ENCODE results near the gene CTSK.
A peak's percentile ranks its signal among the peaks of the same experiment; 100 is the strongest.
"Not testable (repeated sequence)": the region's sequence is repeated elsewhere in the genome, so short reads cannot be mapped to it uniquely, and the experiment has no call there.

CTSK gene

DNA sequence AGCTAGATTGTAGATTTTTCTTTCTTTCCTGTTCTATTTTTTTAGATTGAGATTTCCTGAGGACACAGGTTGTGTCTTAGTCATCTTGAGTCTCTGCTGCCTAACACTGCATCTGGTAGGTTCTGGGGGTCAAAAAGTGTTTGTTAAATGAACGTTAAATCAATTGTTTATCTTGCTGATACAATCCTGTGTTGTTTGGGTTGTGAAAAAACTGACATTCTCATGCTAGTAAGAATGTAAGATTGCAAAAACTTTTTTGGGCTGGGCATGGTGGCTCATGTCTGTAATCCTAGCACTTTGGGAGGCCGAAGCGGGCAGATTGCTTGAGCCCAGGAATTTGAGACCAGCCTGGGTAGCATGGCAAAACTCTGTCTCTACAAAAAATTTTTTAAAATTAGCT is 3.4 kb downstream of the CTSK start:
- DNase-seq, result no peak

DNA sequence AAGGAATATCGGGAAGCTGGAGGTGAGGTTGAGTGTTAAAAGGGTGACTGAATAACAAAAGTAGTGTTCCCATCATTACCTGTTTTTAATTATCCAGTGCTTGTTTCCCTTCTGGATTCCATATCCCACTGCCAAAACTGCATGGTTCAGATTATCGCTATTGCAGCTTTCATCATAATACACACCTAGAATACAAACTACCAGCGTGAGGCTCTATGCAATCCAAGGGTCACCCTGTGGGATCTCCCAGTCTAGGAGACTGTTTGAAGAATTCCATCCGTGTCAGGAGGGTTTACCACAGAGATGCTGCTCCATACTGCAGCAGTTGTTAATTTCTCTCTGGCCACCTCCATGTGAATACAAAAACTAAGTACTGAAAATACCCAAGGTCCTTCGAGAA is 9.0 kb downstream of the CTSK start:
- DNase-seq, result no peak

DNA sequence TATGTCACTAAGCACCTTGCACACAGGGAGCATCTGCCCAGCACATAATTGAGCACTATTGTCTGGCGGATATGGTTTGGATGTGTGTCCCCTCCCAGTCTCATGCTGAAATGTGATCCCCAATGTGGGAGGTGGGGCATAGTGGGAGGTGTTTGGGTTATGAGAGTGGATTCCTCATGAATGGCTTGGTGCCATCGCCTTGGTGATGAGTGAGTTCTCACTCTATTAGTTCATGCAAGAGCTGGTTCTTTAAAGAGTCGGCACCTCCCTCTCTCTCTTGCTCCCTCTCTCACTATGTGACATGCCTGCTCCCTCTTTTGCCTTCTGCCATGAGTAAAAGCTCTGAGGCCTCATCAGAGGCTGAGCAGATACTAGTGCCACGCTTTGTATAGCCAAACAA is 9.5 kb downstream of the CTSK start:
- peak; percentile 83 for DNase-seq

DNA sequence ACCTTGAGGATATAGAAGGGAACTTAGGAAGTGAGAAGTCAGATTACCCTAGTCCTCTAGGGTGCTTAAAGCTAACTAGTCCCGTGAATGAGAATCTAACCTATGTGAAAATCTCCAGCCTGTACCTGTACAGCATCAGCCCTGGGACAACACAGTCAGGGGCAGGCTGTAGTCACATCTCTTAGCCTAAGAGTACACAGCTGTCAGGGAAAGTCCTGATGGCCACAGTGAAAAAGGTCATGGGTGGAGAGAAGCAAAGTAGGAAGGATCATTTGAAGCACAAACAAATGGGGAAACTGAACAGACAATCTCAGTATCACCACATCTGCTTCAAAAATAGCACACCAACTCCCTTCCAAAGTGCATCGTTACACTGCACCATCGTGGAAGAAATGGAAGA is 11.7 kb downstream of the CTSK start:
- no peak for DNase-seq

DNA sequence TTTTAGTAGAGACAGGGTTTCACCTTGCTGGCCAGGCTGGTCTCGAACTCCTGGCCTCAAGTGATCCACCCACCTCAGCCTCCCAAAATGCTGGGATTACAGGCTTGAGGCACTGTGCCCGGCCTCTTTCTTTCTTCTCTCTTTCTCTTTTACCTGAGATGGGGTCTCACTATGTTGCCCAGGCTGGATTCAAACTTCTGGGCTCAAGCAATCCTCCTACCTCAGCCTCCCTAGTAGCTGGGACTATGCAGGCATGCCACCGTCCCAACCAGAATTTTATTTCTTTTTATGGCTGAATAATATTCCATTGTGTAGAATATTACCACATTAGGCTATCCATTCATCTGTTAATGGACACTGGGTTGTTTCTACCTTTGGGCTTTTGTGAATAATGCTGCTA is 14.3 kb downstream of the CTSK start:
- DNase-seq, result not testable (repeated sequence)

DNA sequence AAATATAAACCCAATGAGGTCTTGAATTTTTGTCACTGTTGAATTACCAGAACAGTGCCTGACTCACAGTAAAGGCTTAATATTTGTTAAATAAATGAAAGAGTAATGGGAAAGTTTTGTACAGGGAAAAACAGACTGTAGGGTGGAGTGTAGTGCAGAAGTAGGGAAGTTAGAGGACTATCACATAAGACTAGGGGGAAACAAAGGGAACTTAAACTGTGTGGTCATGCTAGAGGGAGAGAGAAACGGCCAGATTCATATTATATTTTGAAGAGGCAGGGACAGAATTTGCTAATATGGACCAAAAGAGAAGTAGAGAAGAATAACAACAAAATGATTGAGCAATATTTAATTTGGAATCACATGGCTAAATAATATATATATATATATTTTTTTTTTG is 14.8 kb downstream of the CTSK start:
- DNase-seq, result no peak

DNA sequence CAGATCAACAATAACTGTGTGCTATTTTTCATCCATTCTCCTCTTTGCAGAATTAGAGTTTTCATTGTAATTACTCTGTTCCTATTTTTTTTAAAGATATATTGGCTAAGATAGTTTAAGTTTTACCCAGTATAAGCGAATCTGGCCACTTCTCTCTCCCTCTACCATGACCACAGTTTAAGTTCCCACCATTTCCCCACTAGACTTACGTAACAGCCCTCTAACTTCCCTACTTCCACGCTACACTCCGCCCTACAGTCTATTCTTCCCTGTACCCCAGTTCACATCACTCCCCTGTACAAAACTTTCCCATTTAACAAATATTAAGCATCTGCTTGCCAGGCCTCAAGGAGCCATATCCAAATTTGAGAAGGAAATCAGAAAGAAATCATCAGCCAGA is 16.5 kb downstream of the CTSK start:
- DNase-seq, result no peak

DNA sequence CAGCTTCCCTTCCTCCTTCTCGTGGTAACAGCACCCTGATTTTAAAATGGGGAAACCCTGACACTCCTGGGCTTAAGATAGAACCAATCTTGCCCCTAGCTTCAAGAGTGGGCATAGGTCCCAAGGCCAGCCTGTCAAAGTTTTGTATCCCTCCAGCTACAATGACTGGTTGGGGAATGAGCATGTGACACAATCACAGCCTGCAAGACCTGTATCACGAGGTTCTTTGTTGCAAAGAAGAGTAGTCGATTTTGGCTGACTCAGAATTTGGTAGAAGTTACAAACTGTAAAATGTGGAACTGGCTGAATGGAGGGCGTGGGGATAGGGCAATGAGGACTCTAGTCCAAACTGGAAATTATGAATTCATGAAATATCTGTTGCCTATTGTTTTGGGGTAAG is 18.7 kb downstream of the CTSK start:
- no peak for DNase-seq

DNA sequence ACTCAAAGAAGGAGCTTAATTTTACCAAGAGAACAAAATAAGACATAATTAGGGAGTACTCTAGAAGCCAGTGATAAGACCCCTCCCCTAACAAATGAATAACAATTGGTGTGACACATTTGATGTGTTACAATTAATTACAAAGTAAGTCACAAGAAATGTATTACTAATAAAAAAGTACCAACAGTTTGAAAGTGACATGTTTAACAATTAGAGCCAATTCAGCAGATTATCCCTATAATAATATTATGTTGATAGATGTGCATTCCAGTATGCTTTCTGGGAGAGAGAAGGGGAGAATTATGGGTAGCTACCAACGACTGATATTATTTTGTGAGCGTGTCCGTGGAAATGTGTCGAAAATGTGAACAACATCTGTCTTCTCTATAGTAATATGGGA is 19.1 kb downstream of the CTSK start:
- DNase-seq, result no peak

DNA sequence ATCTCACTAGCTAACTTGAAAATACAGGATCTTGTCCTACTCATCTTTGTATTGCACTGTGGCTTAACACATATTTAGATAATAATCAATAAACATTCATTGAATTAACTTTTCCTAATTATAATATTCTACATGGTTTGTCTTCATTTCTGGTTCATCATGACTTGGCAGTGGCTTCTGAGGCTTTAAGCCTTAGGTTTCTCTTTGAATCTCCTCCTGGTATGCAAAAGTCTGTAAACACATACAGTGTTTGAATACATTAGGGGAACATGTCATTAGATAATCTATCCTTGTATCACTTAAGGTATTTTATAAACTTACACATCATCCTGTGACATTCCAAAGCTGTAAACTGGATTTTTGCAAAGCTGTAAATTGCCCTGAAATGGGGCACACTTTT is 20.6 kb downstream of the CTSK start:
- DNase-seq, result no peak

DNA sequence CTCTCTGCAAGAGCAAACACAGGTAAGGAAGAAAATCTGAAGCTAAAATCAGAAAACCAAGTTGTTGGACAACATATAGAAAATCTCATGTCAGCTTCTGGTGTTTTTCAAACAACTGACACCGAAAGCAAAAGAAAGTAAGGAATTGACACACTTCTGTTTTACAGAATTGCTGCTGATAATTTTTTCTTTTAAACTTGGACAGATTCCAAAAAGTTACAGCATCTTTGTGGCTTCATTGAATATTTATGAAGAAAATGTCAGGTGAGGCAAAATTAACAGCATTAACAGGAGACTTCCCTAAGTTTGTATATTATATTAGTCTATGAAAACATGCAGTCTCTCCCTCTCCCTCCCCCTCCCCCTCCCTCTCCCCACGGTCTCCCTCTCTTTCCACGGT is 27.6 kb downstream of the CTSK start:
- no peak for DNase-seq

DNA sequence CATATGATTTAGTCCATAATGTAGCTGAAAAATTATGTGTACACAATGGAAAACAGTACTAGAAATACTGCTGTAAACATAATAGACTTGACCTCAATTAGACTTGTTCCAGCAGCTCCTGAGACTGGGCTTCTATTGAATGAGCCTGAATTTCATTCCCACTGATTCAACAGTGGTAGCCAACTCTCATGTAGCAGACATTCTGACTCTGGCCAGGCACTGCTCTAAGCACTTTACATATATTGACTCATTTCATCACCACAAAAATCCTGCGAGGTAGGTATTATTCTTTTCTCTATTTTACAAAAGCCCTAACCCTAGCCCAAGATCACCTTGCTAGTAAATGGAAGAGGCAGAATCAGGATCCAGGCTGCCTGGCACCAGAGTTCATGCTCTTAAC is 29.7 kb downstream of the CTSK start:
- DNase-seq, result no peak

DNA sequence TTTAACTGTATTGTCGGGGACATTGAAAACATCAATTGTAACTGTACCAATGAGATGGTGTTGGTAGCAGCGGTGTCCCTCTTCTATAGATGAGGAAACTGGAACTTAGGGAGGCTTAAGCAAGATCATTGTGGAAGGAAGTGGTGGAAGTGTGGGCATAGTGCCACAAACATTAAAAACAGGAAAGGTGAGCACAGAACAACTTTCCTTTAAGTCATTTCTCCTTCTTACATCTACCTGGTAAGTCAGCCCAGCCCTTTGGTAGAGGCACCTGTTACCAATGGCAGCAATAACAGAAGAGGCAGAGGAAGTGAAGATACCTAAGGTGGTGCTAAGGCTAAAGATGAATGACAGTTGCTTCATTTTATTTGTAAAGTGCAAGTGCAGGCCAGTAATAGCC is 30.5 kb downstream of the CTSK start:
- DNase-seq, result no peak

DNA sequence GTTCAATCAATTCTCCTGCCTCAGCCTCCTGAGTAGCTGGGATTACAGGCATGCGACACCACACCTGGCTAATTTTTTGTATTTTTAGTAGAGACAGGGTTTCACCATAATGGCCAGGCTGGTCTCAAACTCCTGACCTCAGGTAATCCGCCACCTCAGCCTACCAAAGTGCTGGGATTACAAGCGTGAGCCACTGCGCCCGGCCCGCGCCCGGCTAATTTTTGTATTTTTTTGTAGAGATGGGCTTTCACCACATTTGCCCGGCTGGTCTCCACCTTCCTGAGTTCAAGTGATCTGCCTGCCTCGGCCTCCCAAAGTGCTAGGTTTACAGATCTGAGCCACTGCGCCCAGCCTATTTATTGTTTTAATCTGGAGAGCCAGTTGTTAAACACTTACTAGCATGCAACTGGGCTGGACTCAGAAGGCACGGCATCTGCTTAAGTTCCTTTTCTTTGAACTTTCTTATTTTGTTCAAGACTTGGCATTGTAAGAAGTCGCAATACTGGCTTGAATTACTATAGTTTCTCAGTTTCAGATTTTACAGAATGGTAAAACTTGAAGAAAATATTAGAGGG is 32.0 kb downstream of the CTSK start:
- not testable (repeated sequence) for DNase-seq

DNA sequence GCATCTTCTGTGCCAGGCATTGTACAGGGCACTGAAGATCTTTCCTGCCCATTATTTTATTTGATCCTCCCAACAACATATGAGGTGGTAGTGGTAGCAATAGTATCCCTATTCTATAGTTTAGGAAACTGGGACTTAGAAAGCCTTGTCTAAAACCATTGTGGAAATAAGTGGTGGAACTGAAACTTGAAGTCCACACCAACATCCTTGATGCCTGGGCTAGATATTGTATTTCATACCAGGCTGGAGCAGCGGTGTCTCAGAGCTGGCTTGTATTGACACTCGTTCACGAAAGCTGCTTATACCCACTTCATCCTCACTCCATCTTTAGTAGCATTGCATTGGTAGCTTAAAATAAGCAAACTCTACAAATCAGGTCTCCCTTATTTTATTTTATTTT is 32.8 kb downstream of the CTSK start:
- DNase-seq, result no peak

DNA sequence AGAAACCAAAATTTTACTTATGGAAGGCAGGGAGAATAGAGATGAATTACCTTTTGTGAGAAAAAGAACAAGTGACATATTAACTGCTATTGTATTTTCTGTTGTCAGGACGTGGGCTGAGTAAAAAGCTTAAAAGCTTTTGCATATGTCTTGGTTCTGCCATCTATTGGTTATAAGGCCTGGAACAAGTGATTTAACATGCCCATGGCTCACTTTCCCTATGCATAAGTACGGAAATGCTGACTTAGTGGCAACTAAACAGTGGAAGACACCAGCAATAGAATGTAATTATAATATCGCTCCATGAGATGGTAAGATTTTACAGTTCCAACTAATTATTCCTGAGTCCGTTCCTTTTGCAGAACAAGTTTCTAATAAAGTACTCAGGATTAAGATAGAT is 35.7 kb downstream of the CTSK start:
- DNase-seq, result no peak

DNA sequence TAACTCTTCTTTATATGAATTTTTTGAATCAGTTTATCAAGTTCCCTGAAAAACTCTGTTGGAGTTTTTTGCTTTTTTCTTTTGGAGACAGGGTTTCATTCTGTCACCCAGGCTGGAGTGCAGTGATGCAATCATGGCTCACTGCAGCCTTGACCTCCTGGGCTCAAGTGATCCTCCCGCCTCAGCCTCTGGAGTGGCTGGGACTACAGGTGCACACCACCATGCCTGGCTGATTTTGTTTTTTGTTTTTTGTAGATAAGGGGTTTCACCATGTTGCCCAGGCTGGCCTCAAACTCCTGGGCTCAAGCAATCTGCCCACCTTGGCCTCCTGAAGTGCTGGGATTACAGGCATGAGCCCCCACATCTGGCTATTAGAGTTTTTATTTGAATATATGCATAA is 40.4 kb downstream of the CTSK start:
- DNase-seq, result not testable (repeated sequence)

DNA sequence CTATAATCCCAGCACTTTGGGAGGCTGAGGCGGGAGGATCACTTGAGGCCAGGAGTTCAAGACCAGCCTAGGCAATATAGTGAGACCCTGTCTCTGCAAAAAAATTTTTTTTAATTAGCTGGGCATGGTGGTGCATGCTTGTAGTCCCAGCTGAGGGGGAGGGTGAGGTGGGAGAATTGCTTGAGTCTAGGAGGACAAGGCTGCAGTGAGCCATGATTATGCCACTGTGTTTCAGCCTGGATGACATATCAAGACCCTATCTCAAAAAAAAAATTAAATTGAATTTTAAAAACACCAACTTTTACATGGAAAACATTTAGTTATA is 42.1 kb downstream of the CTSK start:
- DNase-seq, result not testable (repeated sequence)

DNA sequence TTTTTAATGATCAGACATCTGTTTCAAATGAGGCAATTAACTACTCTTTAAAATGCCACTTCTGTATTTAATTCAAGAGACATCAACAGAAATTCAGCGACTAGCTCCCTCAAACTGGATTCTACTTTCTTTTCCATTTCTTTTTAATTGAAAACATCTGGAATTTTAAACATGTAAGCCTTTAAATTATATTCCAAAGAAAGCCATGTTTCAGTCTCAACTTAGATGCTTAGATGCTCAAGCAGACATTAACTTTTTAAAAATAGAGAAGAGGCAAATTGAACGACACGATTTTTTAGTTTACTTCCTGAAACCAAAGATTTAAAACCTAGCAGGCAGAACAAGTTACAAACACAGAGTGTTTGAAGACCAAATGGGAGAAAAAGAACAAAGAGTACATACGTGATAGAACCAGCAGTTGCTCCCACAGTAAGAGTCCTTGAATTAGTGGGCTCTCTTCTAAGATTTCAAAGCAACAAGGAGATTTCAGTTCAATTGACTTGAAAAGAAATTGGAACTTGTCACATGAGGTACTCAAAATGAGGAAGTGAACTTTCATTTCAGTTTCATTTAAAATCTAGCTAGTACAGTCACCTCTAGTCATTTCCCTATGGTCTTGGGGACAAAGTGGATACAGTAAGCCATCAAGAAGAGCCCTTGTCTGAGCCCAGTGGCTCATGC is 42.6 kb downstream of the CTSK start, which contains the start of gene CTSS:
TSS of gene CTSS (minus strand) at position 483 of the 681 bp plus-strand sequence. CDS start 1,015 bp downstream, outside the sequence.
- DNase-seq, result no peak

DNA sequence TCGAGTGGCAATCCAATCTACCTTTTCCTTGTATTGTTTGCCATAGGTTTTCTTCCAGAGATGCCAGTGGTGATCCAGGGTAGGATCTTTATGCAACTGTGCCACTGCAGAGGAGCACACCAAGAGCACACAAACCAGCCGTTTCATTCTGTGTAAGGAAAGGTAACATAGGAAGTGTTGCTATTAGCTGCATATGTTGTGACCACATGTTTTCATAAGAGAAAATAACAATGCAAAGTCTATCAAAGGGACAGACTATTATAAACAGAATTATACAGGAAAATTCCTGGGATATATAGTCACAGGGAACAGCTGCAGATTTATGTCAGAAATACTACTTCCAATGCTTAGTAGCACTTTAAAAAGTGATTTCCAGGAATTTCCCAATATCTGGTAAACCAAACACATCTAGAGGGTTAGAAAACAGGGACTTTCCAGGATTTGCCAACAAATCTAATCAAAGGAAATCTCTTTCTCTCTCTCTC is 43.4 kb downstream of the CTSK start:
- DNase-seq, result no peak

DNA sequence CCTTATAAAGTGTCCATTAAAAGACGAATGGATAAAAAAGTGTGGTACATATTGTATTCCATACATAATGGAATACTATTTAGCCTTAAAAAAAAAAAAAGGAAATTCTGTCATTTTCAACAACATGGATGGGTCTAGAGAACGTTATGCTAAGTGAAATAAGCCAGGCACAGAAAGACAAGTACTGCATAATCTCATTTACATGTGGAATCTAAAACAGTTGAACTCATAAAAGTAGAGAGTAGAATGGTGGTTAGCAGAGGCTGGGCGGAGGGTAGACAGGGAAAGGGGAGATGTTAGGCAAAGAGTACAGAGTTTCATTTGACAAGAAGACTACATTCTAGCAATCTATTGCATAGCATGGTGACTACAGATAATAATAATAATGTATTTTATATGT is 45.0 kb downstream of the CTSK start:
- no peak for DNase-seq

DNA sequence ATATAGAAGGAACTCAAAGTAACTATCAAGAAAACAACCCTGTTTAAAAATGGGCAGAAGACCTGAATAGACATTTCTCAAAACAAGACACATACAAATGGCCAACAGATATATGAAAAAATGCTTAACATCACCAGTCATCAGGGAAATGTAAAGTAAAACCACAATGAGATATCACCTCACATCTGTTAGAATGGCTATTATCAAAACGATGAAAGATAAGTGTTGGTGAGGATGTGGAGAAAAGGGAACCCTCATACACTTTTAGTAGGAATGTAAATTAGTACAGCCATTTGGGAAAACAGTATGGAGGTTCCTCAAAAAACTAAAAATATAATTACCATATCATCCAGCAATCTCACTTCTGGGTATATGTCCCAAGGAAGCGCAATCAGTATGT is 45.5 kb downstream of the CTSK start:
- DNase-seq, result no peak

DNA sequence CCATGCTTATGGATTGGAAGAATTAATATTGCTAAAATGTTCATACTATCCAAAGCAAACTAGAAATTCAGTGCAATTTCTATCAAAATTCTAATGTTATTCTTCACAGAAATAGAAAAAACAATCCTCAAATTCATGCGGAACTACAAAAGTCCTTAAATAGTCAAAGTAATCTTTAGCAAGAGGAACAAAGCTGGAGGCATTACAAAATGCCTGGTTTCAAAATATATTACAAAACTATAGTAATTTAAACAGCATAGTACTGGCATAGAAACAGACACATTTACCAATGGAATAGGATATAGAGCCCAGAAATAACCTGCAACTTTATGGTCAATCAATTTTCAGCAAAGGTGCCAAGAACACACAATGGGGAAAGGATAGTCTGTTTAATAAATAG is 46.3 kb downstream of the CTSK start:
- DNase-seq, result no peak

DNA sequence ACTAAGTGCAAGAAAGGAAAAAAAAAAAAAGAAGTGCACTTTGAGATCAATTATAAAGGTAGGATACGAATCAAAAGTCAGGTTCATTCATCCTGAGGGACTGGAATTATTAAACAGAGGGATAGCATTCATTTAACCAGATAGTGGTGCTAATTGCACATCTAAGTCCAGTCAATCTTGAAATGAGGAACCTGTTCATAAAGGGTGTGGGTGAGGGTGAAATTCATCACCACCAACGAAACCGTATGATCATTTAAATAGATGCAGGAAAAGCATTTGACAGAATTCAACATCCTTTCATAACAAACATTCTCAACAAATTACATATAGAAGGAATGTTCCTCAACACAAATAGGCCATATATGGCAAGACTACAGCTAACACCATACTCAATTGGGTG is 48.0 kb downstream of the CTSK start:
- DNase-seq, result no peak

DNA sequence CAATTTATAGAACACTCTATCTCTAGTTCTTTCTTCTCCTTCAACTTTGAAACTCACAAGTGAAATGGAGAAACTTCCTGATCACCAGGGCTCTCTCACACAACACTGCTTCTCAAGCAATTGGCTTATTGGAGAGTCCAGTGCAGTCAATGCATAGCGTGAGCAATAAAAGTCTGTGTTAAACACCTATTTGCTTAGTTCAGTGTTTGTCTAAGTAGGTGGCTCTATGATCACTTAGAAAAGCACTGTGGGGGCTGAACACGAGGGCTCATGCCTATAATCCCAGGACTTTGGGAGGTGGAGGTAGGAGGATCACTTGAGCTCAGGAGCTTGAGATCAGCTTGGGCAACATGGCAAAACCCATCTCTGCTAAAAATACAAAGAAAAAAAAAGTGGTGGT is 54.6 kb downstream of the CTSK start:
- no peak for DNase-seq
